Nephron progenitor cell (in vitro differentiated cells): ENCODE data around the gene GRPEL2.

ENCODE experiments used
- DNase-seq: peaks from one replicate; pipeline ENCODE4 v3.0.0; 2021
- H3K27ac Mint-ChIP-seq: 2 replicates; pipeline ENCODE4 v1.8.0; 2021; ENCODE audit warnings: mild to moderate bottlenecking, moderate library complexity, mixed read lengths
- H3K27me3 Mint-ChIP-seq: 2 replicates; pipeline ENCODE4 v1.8.0; 2021; ENCODE audit warnings: mild to moderate bottlenecking, low read depth, mixed read lengths; ENCODE audit not compliant: poor library complexity
- H3K36me3 Mint-ChIP-seq: 2 replicates; pipeline ENCODE4 v1.8.0; 2021; ENCODE audit warnings: low read depth, mixed read lengths
- H3K4me1 Mint-ChIP-seq: 2 replicates; pipeline ENCODE4 v1.8.0; 2021; ENCODE audit warnings: mixed read lengths
- H3K4me3 Mint-ChIP-seq: 2 replicates; pipeline ENCODE4 v1.8.0; 2021; ENCODE audit warnings: mild to moderate bottlenecking, moderate library complexity, mixed read lengths
- H3K9me3 Mint-ChIP-seq: 2 replicates; pipeline ENCODE4 v1.8.0; 2021; ENCODE audit warnings: mild to moderate bottlenecking, moderate library complexity, mixed read lengths
- CTCF ChIP-seq: fragments of 200-600 bp; sonication (generic); IDR thresholded peaks from 2 replicates; pipeline ENCODE4 v1.5.0; 2021; ENCODE audit warnings: antibody characterized with exemption

GRPEL2 gene

GRCh38 chr5:149366169-149366729 lies 20.9 kb downstream of the GRPEL2 start:
- peaks cover 23% of the 10 kb centered on the region for H3K4me1 Mint-ChIP-seq
- no peaks in the 10 kb centered on the region for H3K9me3 Mint-ChIP-seq
- no peak for TF ChIP-seq CTCF
- H3K36me3 Mint-ChIP-seq, result peaks cover 4% of the 10 kb centered on the region
- no peak overlapping the region for H3K4me3 Mint-ChIP-seq
- no peak overlapping the region for H3K27ac Mint-ChIP-seq
- H3K27me3 Mint-ChIP-seq, result peaks cover 7% of the 10 kb centered on the region
- no peak for DNase-seq

- H3K36me3 Mint-ChIP-seq, result peaks cover 4% of the 10 kb centered on the region
- peaks cover 27% of the 10 kb centered on the region for H3K4me1 Mint-ChIP-seq
- H3K9me3 Mint-ChIP-seq, result no peaks in the 10 kb centered on the region
- H3K4me3 Mint-ChIP-seq, result no peak overlapping the region
- peak; percentile 81 for DNase-seq
- H3K27ac Mint-ChIP-seq, result no peak overlapping the region
- H3K27me3 Mint-ChIP-seq, result peaks cover 6% of the 10 kb centered on the region
- TF ChIP-seq CTCF, result peak; percentile 85
These were observed 22.1 kb downstream of the GRPEL2 start for GRCh38 chr5:149367249-149367971.

- Mint-ChIP-seq H3K4me1 (peaks cover 27% of the 10 kb centered on the region), H3K27ac (no peak overlapping the region), H3K9me3 (no peaks in the 10 kb centered on the region), H3K4me3 (no peak overlapping the region), H3K27me3 (peaks cover 6% of the 10 kb centered on the region), H3K36me3 (peaks cover 4% of the 10 kb centered on the region)
- DNase-seq, result no peak
- no peak for TF ChIP-seq CTCF
These were observed 22.8 kb downstream of the GRPEL2 start for GRCh38 chr5:149367972-149368645.

- H3K27me3 Mint-ChIP-seq, result peaks cover 6% of the 10 kb centered on the region
- no peak overlapping the region for H3K27ac Mint-ChIP-seq
- H3K36me3 Mint-ChIP-seq, result peaks cover 4% of the 10 kb centered on the region
- H3K9me3 Mint-ChIP-seq, result no peaks in the 10 kb centered on the region
- peaks cover 22% of the 10 kb centered on the region for H3K4me1 Mint-ChIP-seq
- H3K4me3 Mint-ChIP-seq, result no peak overlapping the region
- no peak for DNase-seq
- TF ChIP-seq CTCF, result no peak
These were observed 25.6 kb downstream of the GRPEL2 start for GRCh38 chr5:149370878-149371277.

GRCh38 chr5:149371296-149371962 lies 26.1 kb downstream of the GRPEL2 start:
- TF ChIP-seq CTCF, result peak; percentile 72
- DNase-seq, result peak; percentile 69

More at GRCh38 chr5:149371296-149371962, 26.1 kb downstream of the GRPEL2 start:
- Mint-ChIP-seq H3K27me3 (peaks cover 6% of the 10 kb centered on the region), H3K9me3 (no peaks in the 10 kb centered on the region), H3K4me1 (peaks cover 22% of the 10 kb centered on the region), H3K27ac (no peak overlapping the region), H3K4me3 (no peak overlapping the region), H3K36me3 (peaks cover 4% of the 10 kb centered on the region)
